ENCODE measurements around the gene KREMEN2. TPM values are rescaled to one million over a fixed set of nuclear protein-coding genes. Genes with fewer than 3 reads are reported as not detected.

The KREMEN2 gene
- total and polyA plus RNA-seq, 2 of the 4 experiments (the other 2 are of a cell fraction) = 0.03 TPM; not detected in 1

GRCh38 chr16:2968368-2968737, 4.3 kb downstream of the KREMEN2 start:
- POLR2A ChIA-PET (ENCODE audit: unreplicated experiment) = no interaction called here
- TF ChIP-seq RCOR1 (IDR thresholded peaks at IDR 0.05; ENCODE audit: insufficient replicate concordance, low read length) (no peak), USF2 (IDR thresholded peaks at IDR 0.05; ENCODE audit: low read depth, low read length) (no peak), NFE2L2 (IDR thresholded peaks at IDR 0.05; ENCODE audit: low read depth, low read length) (no peak), BHLHE40 (IDR thresholded peaks at IDR 0.05; ENCODE audit: low read depth, low read length) (no peak), CTCF (conservative IDR thresholded peaks at IDR 0.05; ENCODE audit: low read depth, low read length) (no peak), RFX5 (IDR thresholded peaks at IDR 0.05; ENCODE audit: low read depth, low read length) (no peak), POLR2A (IDR thresholded peaks at IDR 0.05; ENCODE audit: low read depth, low read length) (no peak), MAZ (IDR thresholded peaks at IDR 0.05; ENCODE audit: borderline replicate concordance, low read depth, low read length) (no peak)
- no peak overlapping the region for H3K27ac ChIP-seq (ENCODE audit: insufficient read depth, low read length)
- H2BK120ac ChIP-seq (ENCODE audit: low read depth, low read length) = no peak overlapping the region
- dilution Hi-C loops (cut with HindIII; ENCODE audit: low sequenced_read_pairs, unreplicated experiment) = no loop called here
- no peak overlapping the region for H4K8ac ChIP-seq (ENCODE audit: low read depth in 2 of 2, low read length in 2 of 2)
- no peak for ATAC-seq (ENCODE audit: low read depth)
- CTCF ChIA-PET = no interaction called here
- peaks cover 2% of the 10 kb centered on the region; the same call in 1 of the 2 replicates for H3K36me3 ChIP-seq (ENCODE audit: control insufficient read depth, insufficient read depth, low read length)
- H3K9ac ChIP-seq (ENCODE audit: low read depth, low read length) = no peak overlapping the region
- H3K27me3 ChIP-seq (ENCODE audit: control insufficient read depth, insufficient read depth, low read length) = peaks cover 36% of the 10 kb centered on the region
- no peak overlapping the region for H3K23ac ChIP-seq (ENCODE audit: low read depth, low read length)
- peak overlapping the region; percentile 97 for H2AFZ ChIP-seq (replicated peaks; ENCODE audit: low read length, poor library complexity)
- no TSS peak for BruUV-seq (replicated peaks)
- H3K14ac ChIP-seq (replicated peaks; ENCODE audit: low read depth, low read length) = no peak overlapping the region
- H3K56ac ChIP-seq (ENCODE audit: extremely low read depth, insufficient read depth, low read length) = no peak overlapping the region
- intact Hi-C loops (cut with micrococcal nuclease) = no loop called here
- in situ Hi-C loops (cut with MboI; ENCODE audit: low sequenced_read_pairs) = no loop called here
- peaks cover 7% of the 10 kb centered on the region; the same call in 1 of the 2 replicates for H3K4me1 ChIP-seq (ENCODE audit: control insufficient read depth, insufficient read depth, low read length)
- H3K4me2 ChIP-seq (ENCODE audit: low read depth, low read length) = peak overlapping the region; percentile 89
- H4K5ac ChIP-seq (ENCODE audit: low read depth, low read length) = no peak overlapping the region
- WGBS, 2 experiments (ENCODE audit: extremely low coverage in 2 of 2, insufficient read length in 1 of 2) = 22% methylated on average over 6 of the region's 18 CpGs; no CpG with 5 or more reads in 1 of the 2 experiments
- H4K91ac ChIP-seq (ENCODE audit: insufficient read depth, low read depth, low read length) = no peak overlapping the region
- H3K18ac ChIP-seq (ENCODE audit: low read depth, low read length) = no peak overlapping the region
- H3K9me3 ChIP-seq (ENCODE audit: control insufficient read depth, insufficient read depth, low read length) = no peaks in the 10 kb centered on the region; the same call in 1 of the 2 replicates
- peaks cover 31% of the 10 kb centered on the region for H4K20me1 ChIP-seq (ENCODE audit: insufficient read depth, low read length)
- H2BK5ac ChIP-seq (ENCODE audit: low read depth, low read length, poor library complexity, severe bottlenecking) = no peak overlapping the region
- H3K79me1 ChIP-seq (ENCODE audit: low read depth in 1 of 2, low read length in 2 of 2) = peaks cover 5 to 23% of the 10 kb centered on the region in 2 experiments; a peak in 3 of 4 replicates
- peaks cover 17% of the 10 kb centered on the region for H3K9me1 ChIP-seq (ENCODE audit: insufficient read depth, low read length)
- H2BK20ac ChIP-seq (ENCODE audit: low read depth, low read length) = no peak overlapping the region
- H3K4me3 ChIP-seq (ENCODE audit: insufficient read depth, low read depth, low read length) = no peak overlapping the region
- no peak overlapping the region for H2BK15ac ChIP-seq (ENCODE audit: low read depth, low read length)
- no peak for DNase-seq
- no peak overlapping the region for H2AK9ac ChIP-seq (replicated peaks; ENCODE audit: low read depth, low read length, poor library complexity)
- H2AK5ac ChIP-seq (ENCODE audit: low read depth, low read length) = no peak overlapping the region
- no peak overlapping the region for H3K4ac ChIP-seq (ENCODE audit: low read depth, low read length)
